GM12872 (cell line): ENCODE data around the gene HRH1.

ENCODE experiments used
- CTCF ChIP-seq: IDR thresholded peaks from 3 replicates; pipeline ENCODE4 v1.5.1; 2011; ENCODE audit warnings: low read depth, mild to moderate bottlenecking, low read length, moderate library complexity; ENCODE audit not compliant: insufficient read depth

Gene HRH1

GRCh38 chr3:11186318-11186692 is 32.0 kb downstream of the HRH1 start:
- TF ChIP-seq CTCF: no peak

- TF ChIP-seq CTCF: no peak
These were observed 32.5 kb downstream of the HRH1 start for GRCh38 chr3:11186771-11187191.

GRCh38 chr3:11187681-11188080 is 33.4 kb downstream of the HRH1 start:
- no peak for TF ChIP-seq CTCF

GRCh38 chr3:11188231-11188630 is 33.9 kb downstream of the HRH1 start:
- no peak for TF ChIP-seq CTCF

GRCh38 chr3:11195201-11195600 is 40.9 kb downstream of the HRH1 start:
- TF ChIP-seq CTCF: no peak

- no peak for TF ChIP-seq CTCF
These were observed 41.5 kb downstream of the HRH1 start for GRCh38 chr3:11195721-11196332.

GRCh38 chr3:11197484-11197883 is 43.2 kb downstream of the HRH1 start:
- no peak for TF ChIP-seq CTCF
